Islet of Langerhans (tissue), 1 donor: ENCODE data around the gene DVL2.
A peak's percentile ranks its signal among the peaks of the same experiment; 100 is the strongest.

Experiments
- FAIRE-seq: peaks from one replicate; lab custom pipeline; 2011; peaks lifted over from hg19 to GRCh38; lab: Jason Lieb, UNC

DVL2 gene

GRCh38 chr17:7234083-7234951 is at the start of gene DVL2:
DVL2 (minus strand) TSS chr17:7234517; CDS start chr17:7234262, 255 bp downstream.
- no peak for FAIRE-seq

DNA sequence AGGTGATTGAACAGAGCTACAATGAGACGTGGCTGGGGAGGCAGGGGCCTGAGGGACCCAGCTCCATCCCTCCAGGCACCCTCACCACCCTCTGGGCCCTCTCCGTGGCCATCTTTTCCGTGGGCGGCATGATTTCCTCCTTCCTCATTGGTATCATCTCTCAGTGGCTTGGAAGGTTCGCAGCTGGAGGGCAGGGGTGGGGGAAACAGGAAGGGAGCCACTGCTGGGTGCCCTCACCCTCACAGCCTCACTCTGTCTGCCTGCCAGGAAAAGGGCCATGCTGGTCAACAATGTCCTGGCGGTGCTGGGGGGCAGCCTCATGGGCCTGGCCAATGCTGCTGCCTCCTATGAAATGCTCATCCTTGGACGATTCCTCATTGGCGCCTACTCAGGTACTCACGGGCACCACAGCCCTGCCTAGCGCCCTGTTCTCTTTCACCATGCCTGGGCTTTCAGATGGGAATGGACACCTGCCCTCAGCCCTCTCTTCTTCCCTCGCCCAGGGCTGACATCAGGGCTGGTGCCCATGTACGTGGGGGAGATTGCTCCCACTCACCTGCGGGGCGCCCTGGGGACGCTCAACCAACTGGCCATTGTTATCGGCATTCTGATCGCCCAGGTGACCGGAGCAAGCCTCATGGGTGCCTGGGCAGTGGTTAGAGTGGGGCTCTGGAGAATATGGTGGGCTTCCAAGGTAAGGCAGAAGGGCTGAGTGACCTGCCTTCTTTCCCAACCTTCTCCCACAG is 49.3 kb upstream of the DVL2 start:
- no peak for FAIRE-seq

- FAIRE-seq: no peak
Observed at GRCh38 chr17:7282752-7283321, 48.5 kb upstream of the DVL2 start.

DNA sequence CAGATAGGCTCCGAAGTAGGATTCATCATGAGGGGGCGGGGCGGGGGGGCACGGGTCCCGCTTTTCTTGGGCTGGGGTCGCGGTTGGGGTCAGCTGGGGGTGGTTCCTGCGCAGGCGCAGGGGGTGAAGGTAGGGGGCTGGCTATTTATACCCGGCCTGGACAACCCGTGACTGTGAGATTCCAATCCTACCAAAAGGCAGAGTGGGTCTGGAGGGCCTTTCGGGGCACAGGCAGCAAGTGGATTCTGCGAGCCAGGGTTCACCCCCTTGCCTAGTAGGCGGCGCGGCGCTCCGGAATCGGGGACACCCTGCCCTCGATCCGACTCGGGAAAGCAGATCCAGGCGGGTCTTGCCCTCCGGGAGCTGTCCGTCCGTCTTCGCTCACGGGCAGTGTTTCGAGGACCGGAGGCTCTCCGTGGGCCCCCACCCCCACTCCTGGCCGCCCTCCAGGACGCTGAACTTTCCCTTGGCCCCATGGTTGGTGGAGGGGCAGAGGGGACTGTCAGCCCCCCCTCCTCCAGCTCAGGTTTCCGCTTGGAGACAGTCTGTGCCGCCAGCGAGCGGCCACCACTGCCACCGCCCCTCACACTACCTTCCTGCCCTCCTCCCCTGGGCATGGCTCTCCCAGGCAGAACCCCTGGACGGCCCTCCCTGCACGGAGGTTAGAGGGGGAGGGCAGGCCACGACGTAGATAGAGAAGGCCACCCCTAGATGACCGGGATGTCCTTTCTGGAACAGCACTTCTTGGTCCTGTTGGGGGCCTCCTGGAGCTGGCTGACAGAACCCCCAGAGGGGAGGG is 47.8 kb upstream of the DVL2 start:
- no peak for FAIRE-seq

- no peak for FAIRE-seq
Observed at GRCh38 chr17:7281074-7281952, 47.0 kb upstream of the DVL2 start, which contains the start of gene SLC2A4. SLC2A4 (plus strand) TSS chr17:7281718; CDS start chr17:7281935, 217 bp downstream.

DNA sequence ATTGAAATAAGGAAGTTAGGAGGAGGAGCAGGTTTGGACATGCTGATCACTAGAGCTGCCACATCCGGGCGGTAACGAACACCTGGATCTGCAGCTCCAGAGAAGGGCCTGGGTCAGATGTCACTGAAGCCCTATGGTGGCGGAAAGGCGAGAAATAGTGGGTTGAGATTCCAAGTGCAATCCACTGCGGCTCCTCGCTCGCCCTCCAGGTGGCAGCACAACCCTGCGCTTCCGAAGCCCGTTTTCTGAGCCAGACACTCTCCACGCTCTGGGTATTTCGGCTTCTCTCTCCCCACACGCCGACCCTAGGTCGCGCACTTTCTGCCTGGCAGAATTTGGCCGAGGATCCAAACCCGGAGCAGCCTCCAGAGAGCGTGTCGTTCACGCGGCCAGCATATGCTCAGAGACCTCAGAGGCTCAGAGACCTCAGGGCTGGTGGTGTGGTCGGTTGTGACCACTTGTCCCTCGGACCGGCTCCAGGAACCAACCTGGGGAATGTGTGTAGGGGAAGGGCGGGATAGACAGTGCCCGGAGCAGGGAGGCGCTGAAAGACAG is 46.3 kb upstream of the DVL2 start:
- peak; percentile 45 for FAIRE-seq

GRCh38 chr17:7279448-7279847 is 45.1 kb upstream of the DVL2 start:
- no peak for FAIRE-seq

GRCh38 chr17:7266784-7267183 is 32.5 kb upstream of the DVL2 start:
- FAIRE-seq: no peak

DNA sequence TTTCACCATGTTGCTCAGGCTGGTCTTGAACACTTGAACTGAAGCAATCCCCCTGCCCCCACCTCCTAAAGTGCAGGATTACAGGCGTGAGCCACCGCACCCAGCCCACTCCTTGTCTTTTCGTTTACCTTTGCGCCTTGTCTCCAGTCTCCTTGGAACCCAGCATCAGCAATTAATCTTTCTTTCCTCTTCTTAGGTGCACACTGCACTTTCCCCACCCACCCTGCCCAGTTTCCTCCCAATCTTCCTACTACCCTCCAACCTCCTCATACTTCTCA is 29.4 kb upstream of the DVL2 start:
- no peak for FAIRE-seq

- no peak for FAIRE-seq
Observed at GRCh38 chr17:7262935-7263800, 28.9 kb upstream of the DVL2 start.

- FAIRE-seq: no peak
Observed at GRCh38 chr17:7262192-7262934, 28.0 kb upstream of the DVL2 start, which contains the start of gene CLDN7. CLDN7 (minus strand) TSS chr17:7262478; CDS start chr17:7262043, 435 bp downstream.

DNA sequence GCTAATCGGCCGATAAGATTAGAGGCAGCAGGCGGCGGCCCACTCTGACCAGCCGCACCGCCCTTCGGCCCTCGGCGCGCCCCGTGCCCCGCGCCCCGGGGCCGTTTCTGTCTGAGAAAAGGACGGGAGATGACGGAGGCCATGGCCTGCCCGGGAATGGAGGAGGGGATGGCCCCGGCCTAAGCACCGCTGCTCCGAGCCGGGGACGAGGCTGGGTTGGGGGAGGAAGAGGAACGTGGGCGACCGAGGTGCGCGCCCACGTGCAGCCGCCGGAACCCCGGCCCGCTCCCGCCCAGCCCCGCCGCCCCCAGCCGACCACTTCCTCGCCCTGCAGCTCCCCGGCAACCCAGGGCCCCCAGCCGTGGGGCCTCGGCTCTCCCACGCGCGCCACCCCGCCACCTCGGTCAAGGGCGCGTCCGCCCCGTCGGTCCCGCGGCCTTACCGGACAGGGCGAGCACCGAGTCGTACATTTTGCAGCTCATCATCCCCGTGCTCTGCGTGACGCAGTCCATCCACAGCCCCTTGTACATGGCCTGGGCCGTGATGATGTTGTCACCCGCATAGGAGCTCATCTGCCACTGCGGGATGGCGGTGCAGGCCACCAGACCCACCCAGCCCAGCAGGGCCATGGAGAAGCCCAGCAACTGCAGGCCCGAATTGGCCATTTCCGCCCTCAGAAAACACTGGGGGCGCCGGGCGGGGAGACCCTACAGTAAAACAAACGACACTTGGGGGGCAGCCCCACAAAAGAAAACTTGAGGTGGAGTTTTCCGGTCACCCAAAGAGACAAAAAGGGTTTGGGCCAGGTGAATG is 27.3 kb upstream of the DVL2 start:
- FAIRE-seq: no peak

DNA sequence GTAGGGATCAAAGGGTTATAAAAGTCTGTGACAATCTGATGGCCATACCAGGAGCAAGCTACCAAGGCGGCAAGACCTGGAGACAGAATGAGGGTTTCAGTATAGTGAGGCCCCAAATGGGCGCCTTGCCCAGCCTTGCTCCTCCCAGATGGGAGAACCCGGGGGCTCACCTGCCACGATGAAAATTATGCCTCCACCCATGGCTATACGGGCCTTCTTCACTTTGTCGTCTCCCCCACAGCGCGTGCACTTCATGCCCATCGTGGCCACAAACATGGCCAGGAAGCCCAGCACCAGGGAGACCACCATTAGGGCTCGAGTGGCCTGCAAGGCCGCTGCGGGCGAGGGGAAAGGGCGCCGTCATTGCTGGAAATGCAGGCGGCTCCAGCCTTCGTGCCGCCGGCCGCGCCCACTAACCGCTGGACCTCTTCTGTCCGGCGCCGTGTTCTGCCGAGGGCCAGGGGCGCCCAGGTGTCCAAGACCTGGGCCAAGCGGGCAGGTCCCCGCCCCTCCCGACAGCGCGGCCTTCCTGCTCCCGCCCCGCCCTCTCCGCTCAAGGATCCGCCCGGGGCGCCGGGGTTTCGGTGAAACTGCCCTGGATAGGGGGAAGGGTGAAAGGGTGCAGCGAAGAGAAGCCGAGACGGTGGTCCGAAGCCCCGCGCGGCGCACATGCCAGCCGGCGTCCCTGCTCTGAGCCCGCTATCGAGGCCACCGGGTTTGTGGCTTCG is 26.5 kb upstream of the DVL2 start:
- FAIRE-seq: no peak

GRCh38 chr17:7260151-7260550 is 25.8 kb upstream of the DVL2 start:
- no peak for FAIRE-seq

- FAIRE-seq: no peak
Observed at GRCh38 chr17:7259555-7259889, 25.2 kb upstream of the DVL2 start.

DNA sequence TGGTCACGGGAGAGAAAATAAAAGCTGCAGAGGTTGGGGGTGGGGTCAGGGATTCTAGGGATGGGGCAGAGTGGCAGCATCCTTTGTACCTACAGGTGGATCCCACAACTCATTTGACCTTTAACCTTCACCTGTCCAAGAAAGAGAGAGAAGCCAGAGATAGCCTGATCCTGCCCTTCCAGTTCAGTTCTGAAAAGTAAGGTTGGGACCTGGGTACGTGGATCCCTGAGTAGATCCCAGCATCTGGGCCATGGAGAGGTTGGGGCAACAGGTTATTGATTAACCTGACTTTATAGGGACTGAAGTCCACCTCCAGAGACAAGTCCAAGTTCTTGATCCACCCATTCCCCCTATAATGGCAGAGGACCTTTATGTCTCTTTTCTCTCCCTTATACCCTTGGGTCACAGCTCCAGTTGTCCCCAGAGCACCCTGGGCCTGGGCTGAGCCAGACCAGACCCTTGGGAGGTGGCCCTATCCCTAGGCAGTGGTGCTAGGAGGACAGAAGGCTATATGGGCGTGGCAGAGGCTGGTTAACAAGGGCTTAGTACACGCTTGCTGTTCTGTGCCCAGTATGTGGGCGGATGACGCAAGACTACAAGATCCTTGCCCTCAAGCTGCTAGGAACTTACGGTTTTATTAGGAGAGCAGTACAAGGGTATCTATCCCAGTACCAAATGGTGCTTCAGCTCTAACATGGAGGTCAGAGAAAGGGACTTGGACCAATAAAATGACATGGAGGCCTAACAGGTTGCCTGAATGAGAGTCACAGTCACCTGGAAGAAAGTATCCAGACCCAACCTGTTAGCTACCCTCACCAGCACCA is 24.6 kb upstream of the DVL2 start:
- no peak for FAIRE-seq
